ENCODE data around the gene PROK1. TPM values are rescaled to one million over a fixed set of nuclear protein-coding genes. Genes with fewer than 3 reads are reported as not detected.
"Not testable (repeated sequence)": the region's sequence is repeated elsewhere in the genome, so short reads cannot be mapped to it uniquely, and the experiment has no call there.

The PROK1 gene
- total RNA-seq, 6 donors from 2014 or later = 0.33 TPM; not detected in 5

DNA sequence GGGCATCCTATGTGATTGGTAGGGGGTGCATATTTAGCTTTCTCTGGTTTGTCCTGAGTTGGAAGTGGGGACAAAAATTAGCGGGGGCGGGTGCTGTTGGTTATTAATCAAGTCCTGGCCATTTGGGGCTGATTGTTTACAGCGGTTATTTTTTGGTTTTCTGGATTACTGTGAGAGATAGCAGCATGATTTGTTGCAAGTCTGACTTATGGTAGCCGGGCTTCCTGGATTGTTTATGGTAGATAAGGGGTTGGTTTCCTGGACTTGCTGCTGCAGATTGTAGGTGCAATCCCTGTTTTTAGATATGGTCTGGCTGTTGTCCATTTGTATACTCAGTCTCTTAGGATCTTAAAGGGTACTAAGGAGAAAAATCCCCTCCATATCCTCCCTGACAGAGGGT lies 12.1 kb upstream of the PROK1 start:
- 76 to 81% methylated on average over 4 of the region's 4 CpGs for WGBS, 2 donors
- H3K4me1 ChIP-seq = peaks cover 11 to 26% (median 18%) of the 10 kb centered on the region in 4 donors

DNA sequence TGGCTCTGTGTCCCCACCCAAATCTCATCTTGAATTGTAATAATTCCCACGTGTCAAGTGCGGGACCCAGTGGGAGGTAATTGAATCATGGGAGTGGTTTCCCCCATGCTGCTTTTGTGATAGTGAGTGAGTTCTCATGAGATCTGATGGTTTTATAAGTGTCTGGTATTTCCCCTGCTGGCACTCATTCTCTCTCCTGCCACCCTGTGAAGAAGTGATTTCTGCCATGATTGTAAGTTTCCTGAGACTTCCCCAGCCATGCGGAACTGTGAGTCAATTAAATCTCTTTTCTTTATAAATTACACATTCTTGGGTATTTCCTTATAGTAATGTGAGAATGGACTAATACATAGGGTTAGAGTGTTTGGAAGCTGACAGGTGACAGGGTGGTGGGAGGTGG lies 11.1 kb upstream of the PROK1 start:
- H3K27me3 ChIP-seq; H3K9me3 ChIP-seq; H3K27ac ChIP-seq; DNase-seq; ATAC-seq (ENCODE audit: low FRiP score in 2 of 2); H3K36me3 ChIP-seq; H3K4me3 ChIP-seq: not testable (repeated sequence)
- peaks cover 7 to 19% (median 12%) of the 10 kb centered on the region in 4 donors for H3K4me1 ChIP-seq
- WGBS, 2 donors = 86 to 89% methylated on average over 3 of the region's 3 CpGs

More for the DNA sequence above, 12.1 kb upstream of the PROK1 start:
- no peak for ATAC-seq (ENCODE audit: low FRiP score in 2 of 2)
- H3K36me3 ChIP-seq = no peaks in the 10 kb centered on the region
- no peak for DNase-seq
- H3K27me3 ChIP-seq = no peaks in the 10 kb centered on the region
- no peak for TF ChIP-seq POLR2A (IDR thresholded peaks at IDR 0.05)
- TF ChIP-seq POLR2AphosphoS5 (IDR thresholded peaks at IDR 0.05) = no peak
- TF ChIP-seq EP300 (IDR thresholded peaks at IDR 0.05) = no peak
- TF ChIP-seq, protein P1, sequence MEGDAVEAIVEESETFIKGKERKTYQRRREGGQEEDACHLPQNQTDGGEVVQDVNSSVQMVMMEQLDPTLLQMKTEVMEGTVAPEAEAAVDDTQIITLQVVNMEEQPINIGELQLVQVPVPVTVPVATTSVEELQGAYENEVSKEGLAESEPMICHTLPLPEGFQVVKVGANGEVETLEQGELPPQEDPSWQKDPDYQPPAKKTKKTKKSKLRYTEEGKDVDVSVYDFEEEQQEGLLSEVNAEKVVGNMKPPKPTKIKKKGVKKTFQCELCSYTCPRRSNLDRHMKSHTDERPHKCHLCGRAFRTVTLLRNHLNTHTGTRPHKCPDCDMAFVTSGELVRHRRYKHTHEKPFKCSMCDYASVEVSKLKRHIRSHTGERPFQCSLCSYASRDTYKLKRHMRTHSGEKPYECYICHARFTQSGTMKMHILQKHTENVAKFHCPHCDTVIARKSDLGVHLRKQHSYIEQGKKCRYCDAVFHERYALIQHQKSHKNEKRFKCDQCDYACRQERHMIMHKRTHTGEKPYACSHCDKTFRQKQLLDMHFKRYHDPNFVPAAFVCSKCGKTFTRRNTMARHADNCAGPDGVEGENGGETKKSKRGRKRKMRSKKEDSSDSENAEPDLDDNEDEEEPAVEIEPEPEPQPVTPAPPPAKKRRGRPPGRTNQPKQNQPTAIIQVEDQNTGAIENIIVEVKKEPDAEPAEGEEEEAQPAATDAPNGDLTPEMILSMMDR (IDR thresholded peaks at IDR 0.05) = no peak
- H3K27ac ChIP-seq = no peak overlapping the region
- no peak overlapping the region for H3K4me3 ChIP-seq
- H3K9me3 ChIP-seq = no peaks in the 10 kb centered on the region

DNA sequence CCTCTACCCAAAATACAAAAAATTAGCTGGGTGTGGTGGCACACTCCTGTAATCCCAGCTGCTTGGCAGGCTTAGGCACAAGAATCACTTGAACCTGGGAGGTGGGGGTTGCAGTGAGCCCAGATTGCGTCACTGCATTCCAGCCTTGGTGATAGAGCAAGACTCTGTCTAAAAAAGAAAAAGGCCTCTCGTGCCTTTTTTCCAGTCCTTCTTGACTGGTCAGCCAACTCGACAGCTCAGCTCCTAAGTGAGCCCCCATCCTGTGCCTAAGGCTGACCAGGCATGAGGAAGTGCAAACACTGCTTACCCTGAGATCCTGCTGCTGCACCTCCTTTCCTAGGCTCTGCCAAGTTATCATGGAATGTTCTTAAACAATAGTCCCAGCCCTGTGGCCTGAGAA lies 10.1 kb upstream of the PROK1 start:
- TF ChIP-seq POLR2AphosphoS5 (IDR thresholded peaks at IDR 0.05) (no peak), POLR2A (IDR thresholded peaks at IDR 0.05) (no peak), EP300 (IDR thresholded peaks at IDR 0.05) (no peak)
- TF ChIP-seq, protein P1 (IDR thresholded peaks at IDR 0.05) = no peak
- Histone ChIP-seq H3K4me1 (peaks cover 7 to 19% (median 12%) of the 10 kb centered on the region in 4 donors), H3K4me3 (no peak overlapping the region), H3K27ac (peak overlapping the region; percentile 49 to 74 (median 54)), H3K36me3 (no peaks in the 10 kb centered on the region), H3K27me3 (no peaks in the 10 kb centered on the region), H3K9me3 (no peaks in the 10 kb centered on the region)
- peak in 1 of 2 donors; percentile 84 for DNase-seq
- WGBS, 2 donors = 34 to 44% methylated on average over 3 of the region's 3 CpGs
- ATAC-seq (ENCODE audit: low FRiP score in 2 of 2) = peak; percentile 55 to 88

DNA sequence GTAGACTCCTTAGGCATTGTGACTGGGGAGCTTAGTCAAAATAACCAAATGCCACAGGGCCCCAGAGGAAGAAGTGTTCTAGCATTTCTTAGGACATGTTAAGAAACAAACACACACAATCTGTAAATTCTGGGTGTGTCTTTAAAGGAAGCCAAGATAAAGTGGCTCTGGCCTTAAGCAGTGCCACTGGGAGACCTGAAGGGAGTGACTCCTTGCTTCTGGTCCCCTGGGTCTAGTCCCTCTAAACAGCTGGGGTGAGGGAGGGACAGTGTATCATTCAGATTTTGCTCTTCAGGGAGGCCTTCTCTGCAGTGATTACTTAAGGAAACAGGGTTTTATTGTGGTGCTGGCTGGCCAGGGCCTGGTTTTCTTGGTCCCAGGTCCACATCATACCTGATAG lies 9.1 kb upstream of the PROK1 start:
- Histone ChIP-seq H3K4me1 (peaks cover 7 to 19% (median 12%) of the 10 kb centered on the region in 4 donors), H3K27ac (peak overlapping the region; percentile 49 to 74 (median 62)), H3K27me3 (no peaks in the 10 kb centered on the region), H3K9me3 (no peaks in the 10 kb centered on the region), H3K36me3 (no peaks in the 10 kb centered on the region), H3K4me3 (no peak overlapping the region)
- ATAC-seq (ENCODE audit: low FRiP score in 2 of 2) = no peak
- TF ChIP-seq, protein P1 (IDR thresholded peaks at IDR 0.05) = no peak
- DNase-seq = no peak

DNA sequence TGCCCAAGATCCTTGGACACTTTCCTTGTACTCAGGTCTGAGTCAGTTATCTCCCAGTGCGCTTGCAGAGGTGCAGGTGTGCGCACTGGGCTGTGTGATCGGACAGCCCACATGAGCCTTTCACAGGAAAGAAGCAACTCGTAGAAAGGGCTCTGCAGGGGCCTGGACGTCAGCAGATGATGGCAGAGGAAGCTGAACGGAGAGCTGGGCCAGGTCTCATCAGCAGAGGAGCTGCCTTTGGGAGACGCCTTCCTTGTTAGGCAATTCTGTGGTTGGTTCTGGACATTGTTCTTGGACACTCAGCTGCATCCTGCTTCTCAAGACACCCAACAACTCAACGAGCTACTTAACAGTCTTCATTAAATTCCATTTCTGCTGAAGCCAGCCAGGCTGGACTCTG lies 7.5 kb upstream of the PROK1 start:
- ATAC-seq (ENCODE audit: low FRiP score in 2 of 2) (no peak), DNase-seq (no peak)
- 39 to 66% methylated on average over 3 to 8 of the region's 8 CpGs for WGBS, 2 donors

More for the DNA sequence above, 7.5 kb upstream of the PROK1 start:
- peaks cover 7 to 19% (median 12%) of the 10 kb centered on the region in 4 donors for H3K4me1 ChIP-seq
- TF ChIP-seq EP300 (IDR thresholded peaks at IDR 0.05) (no peak), POLR2AphosphoS5 (IDR thresholded peaks at IDR 0.05) (no peak), POLR2A (IDR thresholded peaks at IDR 0.05) (no peak)
- TF ChIP-seq, protein P1 (IDR thresholded peaks at IDR 0.05) = no peak
- H3K27ac ChIP-seq = no peak overlapping the region
- no peaks in the 10 kb centered on the region for H3K27me3 ChIP-seq
- H3K4me3 ChIP-seq = no peak overlapping the region
- H3K36me3 ChIP-seq = no peaks in the 10 kb centered on the region
- H3K9me3 ChIP-seq = no peaks in the 10 kb centered on the region
